Measurements from ENCODE around the gene CD160. TPM values are rescaled to one million over a fixed set of nuclear protein-coding genes. Genes with fewer than 3 reads are reported as not detected.
"Not testable (repeated sequence)": the region's sequence is repeated elsewhere in the genome, so short reads cannot be mapped to it uniquely, and the experiment has no call there.

CD160 gene
- total and polyA plus RNA-seq, 2 of the 13 experiments (the other 11 are each of a cell fraction or from before 2014, with no cell fraction given), result 0.09 TPM; not detected in 1

GRCh38 chr1:145670995-145671745 lies 48.1 kb upstream of the CD160 start:
- FAIRE-seq; H2AFZ ChIP-seq (ENCODE audit: low read length); H3K4me2 ChIP-seq (ENCODE audit: low read depth, low read length); H3K4me1 ChIP-seq (ENCODE audit: insufficient read depth, low read length); H4K20me1 ChIP-seq (ENCODE audit: insufficient read depth, low read length); H3K9ac ChIP-seq (ENCODE audit: insufficient read depth, low read depth, low read length); CTCF ChIA-PET (ENCODE audit: low intra/inter-chr PET ratio, low total read pairs); DNase-seq (ENCODE audit: low spot score); POLR2A ChIA-PET; H3K9me3 ChIP-seq (ENCODE audit: low read length); H3K79me2 ChIP-seq (ENCODE audit: insufficient read depth, low read length); in situ Hi-C loops (cut with HindIII; ENCODE audit: extremely low pct_ligation_motif_present, low pct_unique_long_range_greater_than_20kb); H3K27ac ChIP-seq (ENCODE audit: extremely low read length, insufficient read depth, low read length); BruUV-seq (replicated peaks); H3K27me3 ChIP-seq (ENCODE audit: control insufficient read depth in 1 of 2, insufficient read depth in 2 of 2, low read length in 2 of 2); ATAC-seq; H3K36me3 ChIP-seq (replicated peaks in 1 of 2; ENCODE audit: control insufficient read depth in 1 of 2, insufficient read depth in 2 of 2, low read length in 2 of 2); intact Hi-C loops (cut with micrococcal nuclease; ENCODE audit: unreplicated experiment); H3K4me3 ChIP-seq (replicated peaks in 1 of 3; ENCODE audit: insufficient read depth in 1 of 3, low read depth in 2 of 3, low read length in 3 of 3): not testable (repeated sequence)
- WGBS (ENCODE audit: low lambda C conversion rate), result 98% methylated on average over 2 of the region's 3 CpGs

DNA sequence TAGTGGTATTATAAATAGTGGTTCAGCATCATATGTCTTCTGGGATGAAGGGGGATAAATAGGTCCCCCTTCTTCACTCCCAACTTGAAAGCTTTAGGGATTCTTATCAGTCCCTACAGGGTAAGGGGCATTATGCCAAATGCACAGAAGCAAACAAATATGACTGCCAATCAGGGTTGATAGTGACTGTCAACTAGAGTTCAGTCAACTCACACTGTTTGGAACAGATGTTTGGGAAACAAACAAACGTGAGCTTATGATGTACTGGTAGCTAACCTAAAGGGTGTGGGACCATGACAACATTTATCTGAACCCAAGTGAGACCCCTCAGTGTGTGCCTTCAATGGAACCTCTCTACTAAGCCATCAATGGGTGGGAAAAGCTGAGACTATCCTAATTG lies 46.1 kb upstream of the CD160 start:
- H3K36me3 ChIP-seq (replicated peaks in 1 of 2; ENCODE audit: control insufficient read depth in 1 of 2, insufficient read depth in 2 of 2, low read length in 2 of 2); in situ Hi-C loops (cut with HindIII; ENCODE audit: extremely low pct_ligation_motif_present, low pct_unique_long_range_greater_than_20kb); H4K20me1 ChIP-seq (ENCODE audit: insufficient read depth, low read length); ATAC-seq; H3K4me1 ChIP-seq (ENCODE audit: insufficient read depth, low read length); H3K9ac ChIP-seq (ENCODE audit: insufficient read depth, low read depth, low read length); H3K4me3 ChIP-seq (replicated peaks in 1 of 3; ENCODE audit: insufficient read depth in 1 of 3, low read depth in 2 of 3, low read length in 3 of 3); H3K27ac ChIP-seq (ENCODE audit: extremely low read length, insufficient read depth, low read length); H3K27me3 ChIP-seq (ENCODE audit: control insufficient read depth in 1 of 2, insufficient read depth in 2 of 2, low read length in 2 of 2); intact Hi-C loops (cut with micrococcal nuclease; ENCODE audit: unreplicated experiment); DNase-seq (ENCODE audit: low spot score); FAIRE-seq; BruUV-seq (replicated peaks); H2AFZ ChIP-seq (ENCODE audit: low read length); H3K4me2 ChIP-seq (ENCODE audit: low read depth, low read length); H3K79me2 ChIP-seq (ENCODE audit: insufficient read depth, low read length); H3K9me3 ChIP-seq (ENCODE audit: low read length); POLR2A ChIA-PET; CTCF ChIA-PET (ENCODE audit: low intra/inter-chr PET ratio, low total read pairs): not testable (repeated sequence)
- no CpG with 5 or more reads among the region's 1 CpG for WGBS (ENCODE audit: low lambda C conversion rate)

DNA sequence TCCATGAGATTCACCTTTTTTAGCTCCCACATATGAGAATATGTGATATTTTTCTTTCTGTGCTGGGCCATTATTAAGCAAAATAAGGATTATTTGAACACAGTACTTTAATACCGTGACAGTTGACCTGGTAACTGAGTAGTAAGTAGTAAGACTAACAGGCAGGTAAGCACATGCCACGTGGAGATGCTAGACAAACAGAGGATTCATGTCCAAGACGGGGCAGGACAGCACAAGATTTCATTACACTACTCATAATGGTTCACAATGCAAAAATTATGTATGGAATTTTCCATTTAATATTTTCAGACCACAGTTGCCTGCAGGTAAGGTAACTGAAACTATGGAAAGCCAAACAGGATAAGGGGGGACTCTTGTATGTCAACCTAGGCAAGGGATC lies 34.4 kb upstream of the CD160 start:
- H3K27ac ChIP-seq (ENCODE audit: extremely low read length, insufficient read depth, low read length); ATAC-seq; POLR2A ChIA-PET; H3K9me3 ChIP-seq (ENCODE audit: low read length); H4K20me1 ChIP-seq (ENCODE audit: insufficient read depth, low read length); intact Hi-C loops (cut with micrococcal nuclease; ENCODE audit: unreplicated experiment); H3K4me2 ChIP-seq (ENCODE audit: low read depth, low read length); CTCF ChIA-PET (ENCODE audit: low intra/inter-chr PET ratio, low total read pairs); H3K4me1 ChIP-seq (ENCODE audit: insufficient read depth, low read length); in situ Hi-C loops (cut with HindIII; ENCODE audit: extremely low pct_ligation_motif_present, low pct_unique_long_range_greater_than_20kb); H2AFZ ChIP-seq (ENCODE audit: low read length); FAIRE-seq; H3K9ac ChIP-seq (ENCODE audit: insufficient read depth, low read depth, low read length); H3K27me3 ChIP-seq (ENCODE audit: control insufficient read depth in 1 of 2, insufficient read depth in 2 of 2, low read length in 2 of 2); H3K79me2 ChIP-seq (ENCODE audit: insufficient read depth, low read length); H3K4me3 ChIP-seq (replicated peaks in 1 of 3; ENCODE audit: insufficient read depth in 1 of 3, low read depth in 2 of 3, low read length in 3 of 3); BruUV-seq (replicated peaks); DNase-seq (ENCODE audit: low spot score): not testable (repeated sequence)
- H3K36me3 ChIP-seq (replicated peaks in 1 of 2; ENCODE audit: control insufficient read depth in 1 of 2, insufficient read depth in 2 of 2, low read length in 2 of 2), result peaks cover 5 to 16% of the 10 kb centered on the region in 2 experiments; a peak in 4 of 5 replicates
- WGBS (ENCODE audit: low lambda C conversion rate), result 88% methylated on average over 2 of the region's 3 CpGs

GRCh38 chr1:145686078-145686477 lies 33.2 kb upstream of the CD160 start:
- H3K9me3 ChIP-seq (ENCODE audit: low read length); H3K79me2 ChIP-seq (ENCODE audit: insufficient read depth, low read length); in situ Hi-C loops (cut with HindIII; ENCODE audit: extremely low pct_ligation_motif_present, low pct_unique_long_range_greater_than_20kb); FAIRE-seq; H3K27ac ChIP-seq (ENCODE audit: extremely low read length, insufficient read depth, low read length); H2AFZ ChIP-seq (ENCODE audit: low read length); DNase-seq (ENCODE audit: low spot score); ATAC-seq; H3K27me3 ChIP-seq (ENCODE audit: control insufficient read depth in 1 of 2, insufficient read depth in 2 of 2, low read length in 2 of 2); BruUV-seq (replicated peaks); H3K4me2 ChIP-seq (ENCODE audit: low read depth, low read length); CTCF ChIA-PET (ENCODE audit: low intra/inter-chr PET ratio, low total read pairs); POLR2A ChIA-PET; intact Hi-C loops (cut with micrococcal nuclease; ENCODE audit: unreplicated experiment); H3K4me3 ChIP-seq (replicated peaks in 1 of 3; ENCODE audit: insufficient read depth in 1 of 3, low read depth in 2 of 3, low read length in 3 of 3); H3K9ac ChIP-seq (ENCODE audit: insufficient read depth, low read depth, low read length); H4K20me1 ChIP-seq (ENCODE audit: insufficient read depth, low read length): not testable (repeated sequence)
- Histone ChIP-seq H3K4me1 (ENCODE audit: insufficient read depth, low read length) (peaks cover 17% of the 10 kb centered on the region), H3K36me3 (replicated peaks in 1 of 2; ENCODE audit: control insufficient read depth in 1 of 2, insufficient read depth in 2 of 2, low read length in 2 of 2) (peaks cover 5 to 24% of the 10 kb centered on the region in 2 experiments; a peak in 4 of 5 replicates)
- 91% methylated on average over 1 of the region's 1 CpG for WGBS (ENCODE audit: low lambda C conversion rate)
